Fibroblast of lung (primary cell): Measurements from ENCODE around the gene SBF2. TPM values are rescaled to one million over a fixed set of nuclear protein-coding genes. Genes with fewer than 3 reads are reported as not detected.

Source experiments
- DNase-seq, 2 donors: peaks; one replicate each; pipeline versions ENCODE4 v3.0.0 to v3.0.0-alpha.2; 2010; ENCODE audit warnings: low read depth in 2 of 2
- H2AFZ ChIP-seq: 2 replicates; pipeline ENCODE4 v1.5.1; 2012; ENCODE audit warnings: low read length, control low read depth, inconsistent platforms
- H3K27ac ChIP-seq: 2 replicates; pipeline ENCODE4 v1.5.1; 2011; ENCODE audit warnings: low read length, control low read depth; ENCODE audit not compliant: insufficient read depth
- H3K27me3 ChIP-seq: 2 replicates; pipeline ENCODE4 v1.5.1; 2011; ENCODE audit warnings: mild to moderate bottlenecking, low read length; ENCODE audit not compliant: control insufficient read depth, insufficient read depth
- H3K36me3 ChIP-seq: 2 replicates; pipeline ENCODE4 v1.5.1; 2011; ENCODE audit warnings: low read length; ENCODE audit not compliant: control insufficient read depth, insufficient read depth
- H3K4me1 ChIP-seq: 2 replicates; pipeline ENCODE4 v1.5.1; 2011; ENCODE audit warnings: low read length; ENCODE audit not compliant: control insufficient read depth, insufficient read depth; ENCODE audit errors: extremely low read depth
- H3K4me2 ChIP-seq: 2 replicates; pipeline ENCODE4 v1.5.1; 2011; ENCODE audit warnings: low read length, control low read depth; ENCODE audit not compliant: insufficient read depth; ENCODE audit errors: extremely low read depth
- H3K4me3 ChIP-seq, 4 experiments: fragments of 200-600 bp in 1 of 4; sonication (generic) in 1 of 4; replicated peaks in 1 of 4; 2 replicates each; pipeline ENCODE4 v1.5.1; 2011 to 2016; ENCODE audit warnings: low read length in 4 of 4, low read depth in 3 of 4, mild to moderate bottlenecking in 3 of 4, control low read depth in 2 of 4, inconsistent platforms in 1 of 4, mixed read lengths in 1 of 4; ENCODE audit not compliant: insufficient read depth in 1 of 4; ENCODE audit errors: control extremely low read depth in 1 of 4
- H3K79me2 ChIP-seq: 2 replicates; pipeline ENCODE4 v1.5.1; 2012; ENCODE audit warnings: mild to moderate bottlenecking, low read length, inconsistent platforms; ENCODE audit not compliant: control insufficient read depth, insufficient read depth
- H3K9ac ChIP-seq: 2 replicates; pipeline ENCODE4 v1.5.1; 2011; ENCODE audit warnings: mild to moderate bottlenecking, low read length, control low read depth; ENCODE audit not compliant: insufficient read depth
- H3K9me3 ChIP-seq: 2 replicates; pipeline ENCODE4 v1.5.1; 2012; ENCODE audit warnings: low read depth, low read length; ENCODE audit not compliant: control insufficient read depth, insufficient read depth
- H4K20me1 ChIP-seq: 2 replicates; pipeline ENCODE4 v1.5.1; 2011; ENCODE audit warnings: low read length; ENCODE audit not compliant: control insufficient read depth, insufficient read depth; ENCODE audit errors: extremely low read depth
- CTCF ChIP-seq, 2 donors: IDR thresholded peaks in 1 of 2; conservative IDR thresholded peaks in 1 of 2; 1 replicate in 1 of 2; 2 replicates in 1 of 2; pipeline ENCODE4 v1.5.1; 2011 to 2012; ENCODE audit warnings: low read length in 2 of 2, control low read depth in 1 of 2, inconsistent platforms in 1 of 2, low read depth in 1 of 2, mild to moderate bottlenecking in 1 of 2
- EZH2 ChIP-seq: IDR thresholded peaks from 2 replicates; pipeline ENCODE4 v1.5.1; 2012; ENCODE audit warnings: low read length, control low read depth, mild to moderate bottlenecking; ENCODE audit errors: missing control alignments
- polyA plus RNA-seq, 2 donors: library from polyadenylated mRNA; depleted of rRNA in 1 of 2; stranded (reverse) in 1 of 2; unstranded in 1 of 2; fragments of >200 nt; gene quantifications; 2 replicates each; pipeline ENCODE4 v1.2.1, GENCODE V29; 2011 to 2012; ENCODE audit warnings: missing spikeins in 1 of 2
- total RNA-seq: library from RNA; depleted of rRNA; stranded (reverse); fragments of >200 nt; gene quantifications from 2 replicates; pipeline ENCODE4 v1.2.1, GENCODE V29; 2014

Gene SBF2
- total and polyA plus RNA-seq, 2 donors (not counting 1 experiment from before 2014, with no cell fraction given): 69.4 to 95.9 TPM

DNA sequence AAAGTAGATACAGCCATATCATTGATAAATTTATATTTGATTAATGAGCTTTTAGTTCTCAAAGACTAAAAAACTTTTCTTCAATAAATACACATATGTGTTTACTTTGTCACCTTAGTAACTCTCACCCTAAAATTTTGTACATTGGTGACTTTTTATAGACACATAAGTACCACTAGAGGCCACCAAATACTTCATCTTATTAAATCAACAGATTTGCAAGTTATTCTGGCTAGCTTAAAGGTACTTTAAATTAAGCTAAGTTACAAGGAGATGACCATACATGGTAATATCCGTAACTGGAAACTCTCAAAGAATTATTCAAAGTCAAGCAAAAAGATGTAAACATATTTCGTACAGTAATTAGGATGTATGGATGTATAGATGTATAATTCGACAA lies 112.2 kb downstream of the SBF2 start:
- DNase-seq: peak; percentile 53 to 75
- Histone ChIP-seq H3K79me2 (no peaks in the 10 kb centered on the region), H4K20me1 (no peaks in the 10 kb centered on the region), H3K4me3 (no peak overlapping the region), H3K27me3 (no peaks in the 10 kb centered on the region), H3K9me3 (no peaks in the 10 kb centered on the region), H3K27ac (no peak overlapping the region), H2AFZ (no peak overlapping the region), H3K4me1 (no peaks in the 10 kb centered on the region), H3K36me3 (no peaks in the 10 kb centered on the region), H3K9ac (no peak overlapping the region), H3K4me2 (no peak overlapping the region)
- TF ChIP-seq EZH2 (no peak), CTCF (conservative IDR thresholded peaks at IDR 0.05 in 1 of 2, IDR thresholded peaks at IDR 0.05 in 1 of 2; ENCODE audit: low read depth in 1 of 2, low read length in 2 of 2) (peak in 1 of 2 donors; percentile 24)

GRCh38 chr11:10164621-10165020 lies 129.4 kb downstream of the SBF2 start:
- H3K4me1 ChIP-seq: peaks cover 2% of the 10 kb centered on the region
- H3K79me2 ChIP-seq: peaks cover 4% of the 10 kb centered on the region
- no peak overlapping the region for H2AFZ ChIP-seq
- no peak overlapping the region for H3K9ac ChIP-seq
- no peak for DNase-seq
- H3K27ac ChIP-seq: no peak overlapping the region
- H3K36me3 ChIP-seq: no peaks in the 10 kb centered on the region
- no peaks in the 10 kb centered on the region for H4K20me1 ChIP-seq
- no peaks in the 10 kb centered on the region for H3K9me3 ChIP-seq
- H3K4me2 ChIP-seq: no peak overlapping the region
- no peaks in the 10 kb centered on the region for H3K27me3 ChIP-seq
- no peak overlapping the region for H3K4me3 ChIP-seq
- no peak for TF ChIP-seq EZH2
- no peak for TF ChIP-seq CTCF (conservative IDR thresholded peaks at IDR 0.05 in 1 of 2, IDR thresholded peaks at IDR 0.05 in 1 of 2; ENCODE audit: low read depth in 1 of 2, low read length in 2 of 2)

- no peaks in the 10 kb centered on the region for H3K9me3 ChIP-seq
- no peak overlapping the region for H3K27ac ChIP-seq
- H3K4me1 ChIP-seq: peaks cover 2% of the 10 kb centered on the region
- DNase-seq: no peak
- no peaks in the 10 kb centered on the region for H3K27me3 ChIP-seq
- H4K20me1 ChIP-seq: no peaks in the 10 kb centered on the region
- H3K4me3 ChIP-seq: no peak overlapping the region
- TF ChIP-seq CTCF (conservative IDR thresholded peaks at IDR 0.05 in 1 of 2, IDR thresholded peaks at IDR 0.05 in 1 of 2; ENCODE audit: low read depth in 1 of 2, low read length in 2 of 2): no peak
- no peak for TF ChIP-seq EZH2
- no peak overlapping the region for H3K9ac ChIP-seq
- no peak overlapping the region for H3K4me2 ChIP-seq
- H2AFZ ChIP-seq: no peak overlapping the region
- H3K36me3 ChIP-seq: no peaks in the 10 kb centered on the region
- H3K79me2 ChIP-seq: peaks cover 8% of the 10 kb centered on the region
Observed at GRCh38 chr11:10162222-10162621, 131.8 kb downstream of the SBF2 start.
